ENCODE data around the gene GLTP. TPM values are rescaled to one million over a fixed set of nuclear protein-coding genes. Genes with fewer than 3 reads are reported as not detected.
"Not testable (repeated sequence)": the region's sequence is repeated elsewhere in the genome, so short reads cannot be mapped to it uniquely, and the experiment has no call there.

GLTP gene
- total and polyA plus RNA-seq, 2 experiments from 2014 or later, result 92.8 to 96.5 TPM

- H3F3A ChIP-seq (ENCODE audit: insufficient read depth), result no peaks in the 10 kb centered on the region
- no peak overlapping the region for H3K4me3 ChIP-seq
- H3K9me3 ChIP-seq (ENCODE audit: low read depth), result no peaks in the 10 kb centered on the region
- no peak overlapping the region for H2AFZ ChIP-seq
- no peak overlapping the region for H3K4me2 ChIP-seq (ENCODE audit: unreplicated experiment)
- H3K27ac ChIP-seq, result no peak overlapping the region
- no peak for DNase-seq
- no peaks in the 10 kb centered on the region for H4K20me1 ChIP-seq (ENCODE audit: insufficient read depth)
- H3K27me3 ChIP-seq (replicated peaks; ENCODE audit: insufficient read depth), result no peaks in the 10 kb centered on the region
- 92 to 93% methylated on average over 13 to 14 of the region's 14 CpGs for WGBS, 2 experiments (ENCODE audit: low coverage in 1 of 2, low lambda C conversion rate in 2 of 2, missing lambda C conversion rate in 2 of 2)
- TF ChIP-seq EZH2phosphoT487 (IDR thresholded peaks at IDR 0.05; ENCODE audit: insufficient read depth, low read depth), result no peak
- TF ChIP-seq EZH2 (IDR thresholded peaks at IDR 0.05; ENCODE audit: insufficient read depth, poor library complexity, severe bottlenecking), result no peak
- H3K36me3 ChIP-seq (ENCODE audit: low read depth), result peaks cover 2% of the 10 kb centered on the region; the same call in 1 of the 2 replicates
- in situ Hi-C loops (cut with MboI), result no loop called here
- no peaks in the 10 kb centered on the region for H3K9me2 ChIP-seq (ENCODE audit: insufficient read depth)
- 0 out of 2 replicates have a peak, but pooled peaks cover under 1% of the 10 kb centered on the region for H3K79me2 ChIP-seq (ENCODE audit: insufficient read depth)
- no peaks in the 10 kb centered on the region for H3K4me1 ChIP-seq (ENCODE audit: insufficient read depth)
- H3K9ac ChIP-seq, result no peak overlapping the region
Measured at GRCh38 chr12:109855377-109855776, 25.0 kb downstream of the GLTP start.

DNA sequence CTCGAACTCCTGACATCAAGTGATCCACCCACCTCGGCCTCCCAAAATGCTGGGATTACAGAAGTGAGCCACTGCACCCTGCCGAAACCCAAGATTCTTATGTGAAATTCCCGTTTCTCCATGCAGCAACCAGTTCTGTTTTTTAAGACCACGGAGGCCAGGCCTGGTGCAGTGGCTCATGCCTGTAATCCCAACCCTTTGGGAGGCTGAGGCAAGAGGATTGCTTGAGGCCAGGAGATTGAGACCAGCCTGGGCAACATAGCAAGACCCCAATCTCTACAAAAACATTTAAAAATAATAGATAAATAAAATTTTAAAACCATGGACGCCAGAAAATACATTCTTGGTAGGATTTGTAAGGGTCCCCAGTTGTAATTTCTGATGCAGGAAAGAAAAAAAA, 29.8 kb downstream of the GLTP start:
- in situ Hi-C loops (cut with MboI), result not testable (repeated sequence)
- 86 to 89% methylated on average over 6 of the region's 6 CpGs for WGBS, 2 experiments (ENCODE audit: low coverage in 1 of 2, low lambda C conversion rate in 2 of 2, missing lambda C conversion rate in 2 of 2)

GRCh38 chr12:109847142-109847735, 33.1 kb downstream of the GLTP start:
- no peaks in the 10 kb centered on the region for H3K9me3 ChIP-seq (ENCODE audit: low read depth)
- TF ChIP-seq EZH2 (IDR thresholded peaks at IDR 0.05; ENCODE audit: insufficient read depth, poor library complexity, severe bottlenecking) (no peak), EZH2phosphoT487 (IDR thresholded peaks at IDR 0.05; ENCODE audit: insufficient read depth, low read depth) (no peak)
- H3K79me2 ChIP-seq (ENCODE audit: insufficient read depth), result no peaks in the 10 kb centered on the region
- in situ Hi-C loops (cut with MboI), result no loop called here
- no peaks in the 10 kb centered on the region for H3K4me1 ChIP-seq (ENCODE audit: insufficient read depth)
- DNase-seq, result no peak
- no peaks in the 10 kb centered on the region for H3K27me3 ChIP-seq (replicated peaks; ENCODE audit: insufficient read depth)
- H3K4me2 ChIP-seq (ENCODE audit: unreplicated experiment), result no peak overlapping the region
- no peaks in the 10 kb centered on the region for H3K9me2 ChIP-seq (ENCODE audit: insufficient read depth)
- no peaks in the 10 kb centered on the region for H4K20me1 ChIP-seq (ENCODE audit: insufficient read depth)
- no peak overlapping the region for H3K27ac ChIP-seq
- peaks cover 8% of the 10 kb centered on the region; the same call in 1 of the 2 replicates for H3F3A ChIP-seq (ENCODE audit: insufficient read depth)
- H3K9ac ChIP-seq, result no peak overlapping the region
- 47 to 53% methylated on average over 7 of the region's 7 CpGs for WGBS, 2 experiments (ENCODE audit: low coverage in 1 of 2, low lambda C conversion rate in 2 of 2, missing lambda C conversion rate in 2 of 2)
- H3K36me3 ChIP-seq (ENCODE audit: low read depth), result no peaks in the 10 kb centered on the region
- no peak overlapping the region for H3K4me3 ChIP-seq
- no peak overlapping the region for H2AFZ ChIP-seq

More for the DNA sequence above, 29.8 kb downstream of the GLTP start:
- H3K79me2 ChIP-seq (ENCODE audit: insufficient read depth); H3F3A ChIP-seq (ENCODE audit: insufficient read depth); H2AFZ ChIP-seq; H3K4me2 ChIP-seq (ENCODE audit: unreplicated experiment); H3K4me1 ChIP-seq (ENCODE audit: insufficient read depth); DNase-seq; H3K27me3 ChIP-seq (replicated peaks; ENCODE audit: insufficient read depth); H3K9ac ChIP-seq; H3K27ac ChIP-seq; H3K4me3 ChIP-seq; H3K9me2 ChIP-seq (ENCODE audit: insufficient read depth); H4K20me1 ChIP-seq (ENCODE audit: insufficient read depth); H3K36me3 ChIP-seq (ENCODE audit: low read depth); H3K9me3 ChIP-seq (ENCODE audit: low read depth): not testable (repeated sequence)

DNA sequence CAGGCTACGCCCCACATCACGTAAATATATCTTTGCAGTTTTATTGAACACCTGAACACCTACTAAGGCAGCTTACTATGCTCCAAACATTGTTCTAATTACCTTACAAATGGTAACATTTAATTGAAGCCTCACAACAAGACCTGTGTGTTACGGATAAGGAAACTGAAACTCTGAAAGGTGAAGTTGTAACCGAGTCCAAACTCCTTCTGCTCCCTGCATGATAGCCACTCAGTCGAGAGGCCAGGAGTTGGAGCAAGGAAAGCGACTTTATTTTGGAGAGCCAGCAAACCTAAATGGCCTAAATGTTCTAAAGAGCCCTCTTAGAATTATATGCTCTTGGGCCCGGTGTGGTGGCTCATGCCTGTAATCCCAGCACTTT, 34.5 kb downstream of the GLTP start:
- Histone ChIP-seq H3K4me3 (peak overlapping the region; percentile 62), H2AFZ (peak overlapping the region; percentile 80)
- in situ Hi-C loops (cut with MboI), result no loop called here

More for the DNA sequence above, 34.5 kb downstream of the GLTP start:
- WGBS, 2 experiments (ENCODE audit: low coverage in 1 of 2, low lambda C conversion rate in 2 of 2, missing lambda C conversion rate in 2 of 2), result 75 to 77% methylated on average over 7 of the region's 7 CpGs
- Histone ChIP-seq H3K4me1 (ENCODE audit: insufficient read depth) (no peaks in the 10 kb centered on the region), H4K20me1 (ENCODE audit: insufficient read depth) (no peaks in the 10 kb centered on the region), H3K79me2 (ENCODE audit: insufficient read depth) (no peaks in the 10 kb centered on the region), H3K9ac (peak overlapping the region; percentile 47; the same call in 1 of the 2 replicates), H3K4me2 (ENCODE audit: unreplicated experiment) (peak overlapping the region; percentile 75), H3K9me2 (ENCODE audit: insufficient read depth) (no peaks in the 10 kb centered on the region), H3K27ac (no peak overlapping the region), H3F3A (ENCODE audit: insufficient read depth) (peaks cover 8% of the 10 kb centered on the region; the same call in 1 of the 2 replicates), H3K27me3 (replicated peaks; ENCODE audit: insufficient read depth) (no peaks in the 10 kb centered on the region), H3K36me3 (ENCODE audit: low read depth) (no peaks in the 10 kb centered on the region), H3K9me3 (ENCODE audit: low read depth) (no peaks in the 10 kb centered on the region)
- no peak for DNase-seq
- TF ChIP-seq EZH2phosphoT487 (IDR thresholded peaks at IDR 0.05; ENCODE audit: insufficient read depth, low read depth), result no peak
- no peak for TF ChIP-seq EZH2 (IDR thresholded peaks at IDR 0.05; ENCODE audit: insufficient read depth, poor library complexity, severe bottlenecking)
